Endothelial cell of umbilical vein (primary cell): Measurements from ENCODE around the gene NELFE. TPM values are rescaled to one million over a fixed set of nuclear protein-coding genes. Genes with fewer than 3 reads are reported as not detected.

Experiments
- BruUV-seq: library from RNA; stranded (reverse); fragments of 400-500 nt; replicated peaks from 2 replicates; lab custom pipeline; 2021; lab: Mats Ljungman, UMichigan
- CTCF ChIA-PET: fragments of 300-600, 350-600 bp; sonication (Branson Sonifier 250); formaldehyde crosslinking; loops from one replicate; lab custom pipeline; 2021; ENCODE audit warnings: antibody characterized with exemption, inconsistent platforms; lab: Charles Lee
- POLR2A ChIA-PET: fragments of 300-600, 350-600 bp; sonication (Branson Sonifier 250); formaldehyde crosslinking; loops from one replicate; lab custom pipeline; 2021; ENCODE audit warnings: antibody characterized with exemption, inconsistent platforms; lab: Charles Lee
- DNase-seq: peaks from one replicate; pipeline ENCODE4 v3.0.0-alpha.2; 2011; ENCODE audit warnings: low read depth, low spot score
- FAIRE-seq: peaks from 2 replicates; lab custom pipeline; 2011; peaks lifted over from hg19 to GRCh38; lab: Jason Lieb, UNC
- H2AFZ ChIP-seq: 2 replicates; pipeline ENCODE4 v1.6.0; 2012; ENCODE audit warnings: low read depth, low read length, control low read depth, inconsistent platforms
- H3K27ac ChIP-seq: 2 replicates; pipeline ENCODE4 v1.5.1; 2011; ENCODE audit warnings: low read depth, mild to moderate bottlenecking, control low read depth, low read length, moderate library complexity; ENCODE audit not compliant: insufficient read depth
- H3K27me3 ChIP-seq, 2 experiments: 2 replicates each; pipeline versions ENCODE4 v1.6.0 to v1.6.1; 2011; ENCODE audit warnings: low read length in 2 of 2, mixed read lengths in 1 of 2; ENCODE audit not compliant: control insufficient read depth in 2 of 2, insufficient read depth in 2 of 2
- H3K36me3 ChIP-seq, 2 experiments: 2 replicates in 1 of 2; 3 replicates in 1 of 2; pipeline ENCODE4 v1.5.1; 2011; ENCODE audit warnings: low read length in 2 of 2, mild to moderate bottlenecking in 1 of 2, moderate library complexity in 1 of 2; ENCODE audit not compliant: control insufficient read depth in 2 of 2, insufficient read depth in 2 of 2; ENCODE audit errors: extremely low read depth in 1 of 2
- H3K4me1 ChIP-seq: 3 replicates; pipeline ENCODE4 v1.5.1; 2011; ENCODE audit warnings: mild to moderate bottlenecking, low read length; ENCODE audit not compliant: control insufficient read depth, insufficient read depth; ENCODE audit errors: extremely low read depth
- H3K4me2 ChIP-seq: 2 replicates; pipeline ENCODE4 v1.6.1; 2011; ENCODE audit warnings: low read length, control low read depth, mixed read lengths; ENCODE audit not compliant: insufficient read depth
- H3K4me3 ChIP-seq, 3 experiments: fragments of 200-600 bp in 1 of 3; sonication (generic), shearing (Covaris generic) in 1 of 3; replicated peaks in 1 of 3; 2 replicates each; pipeline ENCODE4 v1.5.1; 2011 to 2016; ENCODE audit warnings: control low read depth in 3 of 3, low read length in 3 of 3, mild to moderate bottlenecking in 2 of 3, inconsistent platforms in 1 of 3, low read depth in 1 of 3, moderate library complexity in 1 of 3; ENCODE audit not compliant: insufficient read depth in 1 of 3
- H3K79me2 ChIP-seq: 2 replicates; pipeline ENCODE4 v1.6.0; 2012; ENCODE audit warnings: low read length, inconsistent platforms; ENCODE audit not compliant: control insufficient read depth, insufficient read depth
- H3K9ac ChIP-seq: replicated peaks from 2 replicates; pipeline ENCODE3; 2011; ENCODE audit warnings: low read length, control low read depth; ENCODE audit not compliant: insufficient read depth; ENCODE audit errors: extremely low read depth
- H3K9me1 ChIP-seq: replicated peaks from 3 replicates; pipeline ENCODE4 v1.6.0; 2011; ENCODE audit warnings: mild to moderate bottlenecking, low read length; ENCODE audit not compliant: control insufficient read depth, insufficient read depth; ENCODE audit errors: extremely low read depth
- H3K9me3 ChIP-seq: replicated peaks from 2 replicates; pipeline ENCODE4 v1.5.1; 2012; ENCODE audit warnings: low read length, inconsistent platforms; ENCODE audit not compliant: control insufficient read depth, insufficient read depth
- H4K20me1 ChIP-seq: replicated peaks from 2 replicates; pipeline ENCODE3; 2011; ENCODE audit warnings: mild to moderate bottlenecking, low read length; ENCODE audit not compliant: control insufficient read depth, insufficient read depth; ENCODE audit errors: extremely low read depth
- EZH2 ChIP-seq: IDR thresholded peaks from 2 replicates; pipeline ENCODE4 v1.6.1; 2012; ENCODE audit warnings: borderline replicate concordance, low read depth, mild to moderate bottlenecking, moderate library complexity, low read length, inconsistent platforms; ENCODE audit not compliant: severe bottlenecking
- FOS ChIP-seq: IDR thresholded peaks from 2 replicates; pipeline ENCODE4 v1.6.1; 2011; ENCODE audit warnings: mild to moderate bottlenecking, low read length, moderate library complexity, borderline replicate concordance; ENCODE audit not compliant: insufficient read depth
- GATA2 ChIP-seq: IDR thresholded peaks from 2 replicates; pipeline ENCODE4 v1.7.0; 2011; ENCODE audit warnings: low read depth, mild to moderate bottlenecking, moderate library complexity, mixed read lengths, low read length; ENCODE audit not compliant: insufficient read length, insufficient read depth
- JUN ChIP-seq: IDR thresholded peaks from 2 replicates; pipeline ENCODE4 v1.6.1; 2011; ENCODE audit warnings: borderline replicate concordance, low read depth; ENCODE audit not compliant: insufficient read length, insufficient read depth
- MYC ChIP-seq: IDR thresholded peaks from one replicate; pipeline ENCODE4 v1.6.1; 2011; ENCODE audit warnings: mild to moderate bottlenecking, low read depth, low read length
- POLR2A ChIP-seq: IDR thresholded peaks from 2 replicates; pipeline ENCODE4 v1.6.1; 2012; ENCODE audit warnings: low read depth, mild to moderate bottlenecking, control low read depth, low read length
- POLR2AphosphoS5 ChIP-seq: IDR thresholded peaks from 2 replicates; pipeline ENCODE4 v1.6.1; 2012; ENCODE audit warnings: low read depth, mild to moderate bottlenecking, control low read depth, low read length, moderate library complexity; ENCODE audit not compliant: insufficient read depth
- dilution Hi-C: fragments of 300-500 bp; cut with MboI; formaldehyde crosslinking; loops from one replicate; pipeline ENCODE4 v1.15.0; 2019; ENCODE audit warnings: low sequenced_read_pairs; ENCODE audit not compliant: extremely low pct_ligation_motif_present
- intact Hi-C: fragments of 100-400 bp; cut with micrococcal nuclease; formaldehyde crosslinking; loops from one replicate; pipeline ENCODE4 v1.10.0; 2022
- polyA plus RNA-seq, 4 experiments: library from polyadenylated mRNA; depleted of rRNA in 3 of 4; stranded (reverse) in 3 of 4; unstranded in 1 of 4; fragments of >200 nt; gene quantifications; 2 replicates each; pipeline versions ENCODE4 v1.2.1 to v1.2.3, GENCODE V29; 2011 to 2012; ENCODE audit warnings: missing spikeins in 1 of 4
- total RNA-seq: library from RNA; stranded (reverse); gene quantifications from 2 replicates; pipeline ENCODE4 v1.2.3, GENCODE V29; 2021
- TF ChIP-seq, protein P1 (sequence below): IDR thresholded peaks from 2 replicates; pipeline ENCODE4 v1.6.1; 2011; ENCODE audit not compliant: insufficient read depth, insufficient read length
- TF ChIP-seq, protein P2 (sequence below), 2 donors: IDR thresholded peaks; 1 replicate in 1 of 2; 2 replicates in 1 of 2; pipeline ENCODE4 v1.5.1; 2011; ENCODE audit warnings: low read length in 2 of 2, mild to moderate bottlenecking in 2 of 2, moderate library complexity in 2 of 2, control low read depth in 1 of 2, inconsistent platforms in 1 of 2, low read depth in 1 of 2; ENCODE audit not compliant: insufficient read depth in 1 of 2; ENCODE audit errors: extremely low read depth in 1 of 2

NELFE gene
- total and polyA plus RNA-seq, 2 donors (not counting 3 experiments of a cell fraction or from before 2014, with no cell fraction given) = 55.8 to 68.5 TPM

DNA sequence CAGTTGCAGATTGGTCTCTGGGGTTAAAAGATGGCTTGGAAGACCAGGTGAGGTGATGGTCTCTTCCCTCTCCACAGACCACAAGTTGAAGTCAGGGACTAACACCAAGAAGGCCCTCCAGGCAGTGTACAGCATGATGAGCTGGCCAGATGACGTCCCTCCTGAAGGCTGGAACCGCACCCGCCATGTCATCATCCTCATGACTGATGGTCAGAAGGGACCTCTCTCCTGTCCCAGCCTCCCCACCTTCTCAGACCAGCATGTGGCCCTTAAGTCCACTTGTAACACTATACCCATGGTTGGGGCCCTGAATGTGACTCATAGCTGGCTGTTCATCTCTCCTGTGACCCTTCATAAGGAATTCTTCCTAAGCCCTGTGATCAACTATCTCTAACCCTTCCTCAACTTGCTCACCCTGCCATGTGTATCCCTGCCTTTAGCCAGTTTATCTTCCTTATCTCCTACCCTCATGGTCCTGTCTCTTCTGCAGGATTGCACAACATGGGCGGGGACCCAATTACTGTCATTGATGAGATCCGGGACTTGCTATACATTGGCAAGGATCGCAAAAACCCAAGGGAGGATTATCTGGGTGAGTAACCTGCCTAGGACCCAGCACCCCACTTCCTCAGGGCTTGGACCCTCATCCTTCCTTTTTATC is 9.9 kb downstream of the NELFE start:
- H3K27ac ChIP-seq = no peak overlapping the region
- intact Hi-C loops (no loop called here), dilution Hi-C loops (no loop called here)
- H3K4me3 ChIP-seq = no peak overlapping the region
- no peak overlapping the region for H3K9ac ChIP-seq
- H3K36me3 ChIP-seq = peaks cover 17 to 19% of the 10 kb centered on the region in 2 experiments
- peaks cover 3% of the 10 kb centered on the region for H3K4me1 ChIP-seq
- FAIRE-seq (no peak), DNase-seq (no peak)
- no peak overlapping the region for H3K4me2 ChIP-seq
- no peak for TF ChIP-seq JUN
- no peak for TF ChIP-seq FOS
- TF ChIP-seq POLR2A = no peak
- TF ChIP-seq, protein P1, sequence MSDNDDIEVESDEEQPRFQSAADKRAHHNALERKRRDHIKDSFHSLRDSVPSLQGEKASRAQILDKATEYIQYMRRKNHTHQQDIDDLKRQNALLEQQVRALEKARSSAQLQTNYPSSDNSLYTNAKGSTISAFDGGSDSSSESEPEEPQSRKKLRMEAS = no peak
- TF ChIP-seq POLR2AphosphoS5 = no peak
- TF ChIP-seq EZH2 = no peak
- no peak for TF ChIP-seq MYC
- TF ChIP-seq, protein P2, sequence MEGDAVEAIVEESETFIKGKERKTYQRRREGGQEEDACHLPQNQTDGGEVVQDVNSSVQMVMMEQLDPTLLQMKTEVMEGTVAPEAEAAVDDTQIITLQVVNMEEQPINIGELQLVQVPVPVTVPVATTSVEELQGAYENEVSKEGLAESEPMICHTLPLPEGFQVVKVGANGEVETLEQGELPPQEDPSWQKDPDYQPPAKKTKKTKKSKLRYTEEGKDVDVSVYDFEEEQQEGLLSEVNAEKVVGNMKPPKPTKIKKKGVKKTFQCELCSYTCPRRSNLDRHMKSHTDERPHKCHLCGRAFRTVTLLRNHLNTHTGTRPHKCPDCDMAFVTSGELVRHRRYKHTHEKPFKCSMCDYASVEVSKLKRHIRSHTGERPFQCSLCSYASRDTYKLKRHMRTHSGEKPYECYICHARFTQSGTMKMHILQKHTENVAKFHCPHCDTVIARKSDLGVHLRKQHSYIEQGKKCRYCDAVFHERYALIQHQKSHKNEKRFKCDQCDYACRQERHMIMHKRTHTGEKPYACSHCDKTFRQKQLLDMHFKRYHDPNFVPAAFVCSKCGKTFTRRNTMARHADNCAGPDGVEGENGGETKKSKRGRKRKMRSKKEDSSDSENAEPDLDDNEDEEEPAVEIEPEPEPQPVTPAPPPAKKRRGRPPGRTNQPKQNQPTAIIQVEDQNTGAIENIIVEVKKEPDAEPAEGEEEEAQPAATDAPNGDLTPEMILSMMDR (IDR thresholded peaks at IDR 0.05; ENCODE audit: extremely low read depth in 1 of 2, insufficient read depth in 1 of 2, low read depth in 1 of 2, low read length in 2 of 2) = no peak
- TF ChIP-seq GATA2 = no peak
- CTCF ChIA-PET = no interaction called here
- peaks cover 0 to 2% of the 10 kb centered on the region in 2 experiments for H3K27me3 ChIP-seq
- no TSS peak for BruUV-seq
- H3K9me1 ChIP-seq = no peaks in the 10 kb centered on the region
- no peaks in the 10 kb centered on the region for H3K9me3 ChIP-seq
- H3K79me2 ChIP-seq = no peaks in the 10 kb centered on the region
- POLR2A ChIA-PET = no interaction called here
- H2AFZ ChIP-seq = no peak overlapping the region
- no peaks in the 10 kb centered on the region for H4K20me1 ChIP-seq
